Measurements from ENCODE around the gene TSPAN31.

GRCh38 chr12:57700317-57700716 is 44.5 kb upstream of the TSPAN31 start:
- TF ChIP-seq CTCF (IDR thresholded peaks at IDR 0.05) (no peak), POLR2A (IDR thresholded peaks at IDR 0.05) (no peak), EP300 (IDR thresholded peaks at IDR 0.05) (no peak)
